Breast epithelium (tissue), 4 donors: ENCODE measurements around the gene PMEPA1. TPM values are rescaled to one million over a fixed set of nuclear protein-coding genes. Genes with fewer than 3 reads are reported as not detected.

Experiments used
- DNase-seq, 2 donors: peaks; one replicate each; pipeline ENCODE4 v3.0.0-alpha.2; 2019; ENCODE audit warnings: low spot score in 2 of 2
- H3K27ac ChIP-seq, 2 donors: fragments of 200-600 bp; sonication (generic) in 1 of 2; one replicate each; pipeline ENCODE4 v1.5.1; 2016 to 2019; ENCODE audit warnings: mild to moderate bottlenecking in 1 of 2
- H3K27me3 ChIP-seq, 2 donors: fragments of 200-600 bp; sonication (generic) in 1 of 2; one replicate each; pipeline versions ENCODE4 v1.5.1 to v1.6.0; 2017 to 2019; ENCODE audit warnings: control low read depth in 1 of 2, mild to moderate bottlenecking in 1 of 2
- H3K36me3 ChIP-seq: fragments of 200-600 bp; one replicate; pipeline ENCODE4 v1.5.1; 2019
- H3K4me1 ChIP-seq, 2 donors: fragments of 200-600 bp; sonication (generic); one replicate each; pipeline ENCODE4 v1.5.1; 2016 to 2019; ENCODE audit warnings: control low read depth in 1 of 2
- H3K4me3 ChIP-seq, 3 donors: fragments of 200-600 bp; sonication (generic); 1 replicate in 2 of 3; 2 replicates in 1 of 3; pipeline ENCODE4 v1.5.1; 2016 to 2019; ENCODE audit warnings: mild to moderate bottlenecking in 3 of 3, moderate library complexity in 2 of 3
- H3K9me3 ChIP-seq, 2 donors: fragments of 200-600 bp; sonication (generic) in 1 of 2; one replicate each; pipeline ENCODE4 v1.5.1; 2016 to 2019; ENCODE audit warnings: control low read depth in 1 of 2
- CTCF ChIP-seq, 3 donors: fragments of 450-650 bp; IDR thresholded peaks; one replicate each; pipeline ENCODE4 v1.5.1; 2016 to 2017; ENCODE audit warnings: antibody characterized with exemption in 3 of 3, mild to moderate bottlenecking in 3 of 3, moderate library complexity in 3 of 3
- POLR2A ChIP-seq: fragments of 450-650 bp; IDR thresholded peaks from one replicate; pipeline ENCODE4 v1.6.1; 2016; ENCODE audit warnings: antibody characterized with exemption, mild to moderate bottlenecking, moderate library complexity
- POLR2AphosphoS5 ChIP-seq, 3 donors: sonication (generic); formaldehyde crosslinking; IDR thresholded peaks; one replicate each; pipeline ENCODE4 v1.6.1; 2017; ENCODE audit warnings: antibody characterized with exemption in 3 of 3
- intact Hi-C: fragments of 100-400 bp; cut with DNase I; formaldehyde crosslinking; loops from one replicate; pipeline ENCODE4 v1.15.1; 2023; ENCODE audit warnings: low total_unique reads
- total RNA-seq, 3 donors: library from RNA; depleted of rRNA; stranded (reverse); fragments of >200 nt; gene quantifications; one replicate each; pipeline ENCODE4 v1.1.0, GENCODE V29; 2016

The PMEPA1 gene
- total RNA-seq, 3 donors from 2014 or later = 9.2 to 13.2 (median 13.1) TPM

- Histone ChIP-seq H3K27me3 (no peaks in the 10 kb centered on the region), H3K4me3 (no peak overlapping the region), H3K36me3 (no peaks in the 10 kb centered on the region), H3K27ac (no peak overlapping the region), H3K9me3 (no peaks in the 10 kb centered on the region), H3K4me1 (peaks cover 0 to 6% of the 10 kb centered on the region in 2 donors)
- intact Hi-C loops = no loop called here
- no peak for TF ChIP-seq POLR2A
- no peak for TF ChIP-seq CTCF (IDR thresholded peaks at IDR 0.05)
- TF ChIP-seq POLR2AphosphoS5 (IDR thresholded peaks at IDR 0.05) = no peak
- DNase-seq = no peak
These were observed 25.7 kb downstream of the PMEPA1 start for GRCh38 chr20:57683881-57684807.

- Histone ChIP-seq H3K9me3 (no peaks in the 10 kb centered on the region), H3K4me1 (no peaks in the 10 kb centered on the region)
- intact Hi-C loops = no loop called here
These were observed 26.5 kb downstream of the PMEPA1 start for GRCh38 chr20:57683287-57683686.

GRCh38 chr20:57682184-57683101 lies 27.4 kb downstream of the PMEPA1 start:
- no peaks in the 10 kb centered on the region for H3K36me3 ChIP-seq
- H3K4me1 ChIP-seq = no peaks in the 10 kb centered on the region
- TF ChIP-seq CTCF (IDR thresholded peaks at IDR 0.05) = no peak
- TF ChIP-seq POLR2A = no peak
- TF ChIP-seq POLR2AphosphoS5 (IDR thresholded peaks at IDR 0.05) = no peak
- H3K4me3 ChIP-seq = no peak overlapping the region
- H3K27me3 ChIP-seq = no peaks in the 10 kb centered on the region
- H3K27ac ChIP-seq = peak overlapping the region in 1 of 2 donors; percentile 25
- no peak for DNase-seq
- intact Hi-C loops = no loop called here
- no peaks in the 10 kb centered on the region for H3K9me3 ChIP-seq

More at GRCh38 chr20:57683287-57683686, 26.5 kb downstream of the PMEPA1 start:
- no peak for TF ChIP-seq POLR2AphosphoS5 (IDR thresholded peaks at IDR 0.05)
- no peak for TF ChIP-seq CTCF (IDR thresholded peaks at IDR 0.05)
- no peak for TF ChIP-seq POLR2A
- DNase-seq = no peak
- H3K27ac ChIP-seq = peak overlapping the region in 1 of 2 donors; percentile 25
- no peaks in the 10 kb centered on the region for H3K27me3 ChIP-seq
- H3K36me3 ChIP-seq = no peaks in the 10 kb centered on the region
- H3K4me3 ChIP-seq = no peak overlapping the region

GRCh38 chr20:57680934-57681914 lies 28.6 kb downstream of the PMEPA1 start:
- Histone ChIP-seq H3K27ac (peak overlapping the region in 1 of 2 donors; percentile 3), H3K27me3 (no peaks in the 10 kb centered on the region), H3K4me3 (no peak overlapping the region), H3K4me1 (no peaks in the 10 kb centered on the region), H3K9me3 (no peaks in the 10 kb centered on the region), H3K36me3 (no peaks in the 10 kb centered on the region)
- TF ChIP-seq CTCF (IDR thresholded peaks at IDR 0.05) (no peak), POLR2AphosphoS5 (IDR thresholded peaks at IDR 0.05) (no peak), POLR2A (no peak)
- no peak for DNase-seq
- intact Hi-C loops = no loop called here
